Measurements from ENCODE around the gene IL12RB1. TPM values are rescaled to one million over a fixed set of nuclear protein-coding genes. Genes with fewer than 3 reads are reported as not detected.

Gene IL12RB1
- total RNA-seq, 1 experiment from 2014 or later = not detected

- H3K36me3 ChIP-seq (ENCODE audit: control insufficient read depth in 1 of 2, insufficient read depth in 2 of 2, low read length in 2 of 2) = no peaks in the 10 kb centered on the region
- ChIA-PET RAD21 (ENCODE audit: low non-redundant PET in 1 of 2, low total read pairs in 2 of 2, uncharacterized antibody in 2 of 2, unreplicated experiment in 2 of 2) (interaction anchor here in 1 of 2 experiments (0.5 kb wide), 1 partner anchor 115 kb away, joined by 3 read pairs; no protein-coding TSS in a partner anchor), CTCF (interaction anchor here (0.6 kb wide), 1 partner anchor 786 kb away, joined by 3 read pairs; no protein-coding TSS in a partner anchor), POLR2A (interaction anchor here (0.7 to 1.4 kb wide), 3 partner anchors 9 to 36 kb away, joined by 3 to 4 read pairs (median 3); no protein-coding TSS in a partner anchor)
- H3K4me1 ChIP-seq (ENCODE audit: control insufficient read depth in 1 of 2, insufficient read depth in 2 of 2, low read length in 2 of 2) = peaks cover 29 to 51% of the 10 kb centered on the region in 2 experiments
- no TSS peak for BruUV-seq (replicated peaks)
- intact Hi-C loops (cut with micrococcal nuclease) = no loop called here
- H3K9me3 ChIP-seq (ENCODE audit: control insufficient read depth in 1 of 2, insufficient read depth in 1 of 2, low read depth in 1 of 2, low read length in 2 of 2) = no peaks in the 10 kb centered on the region
- no peaks in the 10 kb centered on the region for H3K9me2 ChIP-seq (ENCODE audit: insufficient read depth)
- H3K4me3 ChIP-seq (replicated peaks in 1 of 2; ENCODE audit: low read depth in 1 of 2, low read length in 2 of 2) = no peak overlapping the region
- DNase-seq (ENCODE audit: low read depth, low spot score) = no peak
- peak overlapping the region; percentile 79; the same call in 1 of the 2 replicates for H3K9ac ChIP-seq (ENCODE audit: low read length)
- H3K27me3 ChIP-seq (ENCODE audit: insufficient read depth, low read length) = no peaks in the 10 kb centered on the region
- H3K79me2 ChIP-seq (ENCODE audit: insufficient read depth, low read length) = peaks cover 13% of the 10 kb centered on the region
- no peak for TF ChIP-seq YY1 (IDR thresholded peaks at IDR 0.05; ENCODE audit: extremely low read depth, insufficient replicate concordance, low read depth, low read length)
- no peak for TF ChIP-seq CEBPB (IDR thresholded peaks at IDR 0.05; ENCODE audit: low read depth)
- peak; percentile 54; the same call in 1 of the 2 replicates for TF ChIP-seq EGR1 (IDR thresholded peaks at IDR 0.05; ENCODE audit: low read depth)
- TF ChIP-seq CTCF (IDR thresholded peaks at IDR 0.05 in 2 of 3, conservative IDR thresholded peaks at IDR 0.05 in 1 of 3; ENCODE audit: borderline replicate concordance in 1 of 3, insufficient read depth in 1 of 3, low read depth in 2 of 3, low read length in 2 of 3) = no peak
- TF ChIP-seq FOSL1 (IDR thresholded peaks at IDR 0.05; ENCODE audit: low read depth) = no peak
- no peak for TF ChIP-seq SP1 (IDR thresholded peaks at IDR 0.05; ENCODE audit: low read depth)
- TF ChIP-seq POLR2AphosphoS5 (IDR thresholded peaks at IDR 0.05; ENCODE audit: low read depth, low read length) = no peak
- peak overlapping the region; percentile 89 for H3K4me2 ChIP-seq (ENCODE audit: low read length)
- ATAC-seq = peak; percentile 23; the same call in 1 of the 2 replicates
- H4K20me1 ChIP-seq (ENCODE audit: insufficient read depth) = no peaks in the 10 kb centered on the region
- H3K27ac ChIP-seq (ENCODE audit: low read depth, low read length) = peak overlapping the region; percentile 66
- peak overlapping the region; percentile 37 for H2AFZ ChIP-seq (ENCODE audit: low read depth, low read length, poor library complexity, severe bottlenecking)
Measured at GRCh38 chr19:18020212-18021085, 66.3 kb downstream of the IL12RB1 start.

Measured in HCT116 (cell line).